UCSD-AML1 (cell line): ENCODE results near the gene USP7.
"Not testable (repeated sequence)": the region's sequence is repeated elsewhere in the genome, so short reads cannot be mapped to it uniquely, and the experiment has no call there.

ENCODE experiments used
- DNase-seq: peaks from one replicate; lab custom pipeline; 2025; ENCODE audit not compliant: unreplicated experiment; lab: John Stamatoyannopoulos, UW

USP7 gene

GRCh38 chr16:8975039-8975438 lies 11.3 kb upstream of the USP7 start:
- no peak for DNase-seq

DNA sequence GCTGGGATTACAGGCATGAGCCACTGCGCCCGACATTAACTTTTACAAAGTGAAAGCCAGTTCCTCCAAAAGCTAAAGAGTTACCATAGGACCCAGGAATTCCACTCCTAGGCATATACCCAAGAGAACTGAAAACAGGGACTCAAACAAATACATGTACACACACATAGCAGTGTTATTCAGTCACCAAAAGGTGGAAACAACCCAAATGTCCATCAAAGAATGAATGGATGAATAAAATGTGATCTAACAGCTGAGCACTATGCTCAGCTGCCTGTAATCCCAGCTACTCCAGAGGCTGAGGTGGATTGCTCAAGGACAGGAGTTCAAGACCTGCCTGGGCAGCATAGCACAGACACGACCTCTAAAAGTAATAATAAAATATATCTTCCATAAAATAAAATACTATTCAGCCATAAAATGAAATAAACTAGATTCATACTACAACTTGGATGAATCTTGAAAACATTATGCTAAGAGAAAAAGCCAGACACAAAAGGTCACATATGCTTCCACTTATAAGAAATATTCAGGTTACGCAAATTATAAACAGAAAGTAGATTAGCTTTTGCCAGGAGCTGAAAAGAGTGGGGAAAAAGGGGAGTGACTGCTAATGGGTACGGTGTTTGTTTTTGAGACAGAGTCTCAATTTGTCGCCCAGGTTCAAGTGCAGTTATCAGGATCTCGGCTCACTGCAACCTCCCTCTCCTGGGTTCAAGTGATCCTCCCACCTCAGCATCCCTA lies 9.3 kb upstream of the USP7 start:
- no peak for DNase-seq

DNA sequence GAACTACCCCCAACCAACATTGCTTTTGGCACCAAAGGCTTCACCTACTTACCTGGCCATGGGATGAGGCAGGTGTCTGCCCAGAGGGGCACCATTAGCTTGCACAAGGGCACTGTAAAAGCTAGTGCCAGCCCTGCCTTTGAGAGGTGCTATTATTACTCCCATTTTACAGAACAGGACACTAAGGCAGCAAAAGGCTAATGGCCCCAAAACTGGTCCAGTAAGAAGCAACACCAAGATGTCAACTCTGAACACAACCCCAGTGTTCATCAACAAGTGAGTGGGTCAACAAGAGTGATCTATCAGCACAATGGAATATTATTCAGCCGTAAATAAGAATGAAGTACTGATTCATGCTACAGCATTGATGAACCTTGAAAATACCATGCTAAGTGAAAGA lies 7.7 kb upstream of the USP7 start:
- DNase-seq: no peak

DNA sequence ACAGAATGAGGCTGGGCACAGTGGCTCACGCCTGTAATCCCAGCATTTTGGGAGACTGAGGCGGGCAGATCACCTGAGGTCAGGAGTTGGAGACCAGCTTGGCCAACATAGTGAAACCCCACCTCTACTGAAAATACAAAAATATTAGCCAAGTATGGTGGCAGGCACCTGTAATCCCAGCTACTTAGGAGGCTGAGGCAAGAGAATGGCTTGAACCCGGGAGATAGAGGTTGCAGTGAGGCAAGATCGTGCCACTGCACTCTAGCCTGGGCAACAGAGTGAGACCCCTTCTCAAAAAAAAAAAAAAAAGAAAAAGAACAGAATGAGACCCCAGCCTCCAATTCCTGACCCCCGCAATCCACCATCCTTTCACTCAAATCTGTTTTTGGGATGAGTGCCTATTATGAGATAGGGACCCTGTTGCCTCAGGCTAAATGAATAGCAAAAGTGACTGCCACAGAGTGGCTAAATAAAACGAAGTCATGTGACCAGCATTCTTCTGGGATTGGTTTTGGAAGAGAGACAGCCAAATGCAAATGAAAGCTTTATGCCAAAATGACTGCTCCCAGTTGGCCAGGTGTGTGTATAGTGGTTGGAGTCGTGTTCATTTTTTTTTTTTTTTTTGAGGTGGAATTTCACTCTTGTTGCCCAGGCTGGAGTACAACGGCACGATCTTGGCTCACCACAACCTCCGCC lies 5.6 kb upstream of the USP7 start:
- not testable (repeated sequence) for DNase-seq

DNA sequence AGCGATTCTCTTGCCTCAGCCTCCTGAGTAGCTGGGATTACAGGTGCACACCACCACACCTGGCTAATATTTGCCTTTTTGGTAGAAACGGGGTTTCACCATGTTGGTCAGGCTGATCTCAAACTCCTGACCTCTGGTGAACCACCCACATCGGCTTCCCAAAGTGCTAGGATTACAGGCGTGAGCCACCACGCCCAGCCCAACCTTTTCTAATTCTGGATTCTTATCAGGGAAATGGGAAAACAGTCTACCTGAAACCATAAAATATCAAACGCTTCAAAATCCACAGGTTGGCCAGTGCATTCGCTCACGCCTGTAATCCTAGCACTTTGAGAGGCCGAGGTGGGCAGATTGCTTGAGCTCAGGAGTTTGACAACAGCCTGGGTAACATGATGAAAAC lies 4.3 kb upstream of the USP7 start:
- not testable (repeated sequence) for DNase-seq

GRCh38 chr16:8967132-8967821 lies 3.6 kb upstream of the USP7 start:
- DNase-seq: peak; percentile 37

DNA sequence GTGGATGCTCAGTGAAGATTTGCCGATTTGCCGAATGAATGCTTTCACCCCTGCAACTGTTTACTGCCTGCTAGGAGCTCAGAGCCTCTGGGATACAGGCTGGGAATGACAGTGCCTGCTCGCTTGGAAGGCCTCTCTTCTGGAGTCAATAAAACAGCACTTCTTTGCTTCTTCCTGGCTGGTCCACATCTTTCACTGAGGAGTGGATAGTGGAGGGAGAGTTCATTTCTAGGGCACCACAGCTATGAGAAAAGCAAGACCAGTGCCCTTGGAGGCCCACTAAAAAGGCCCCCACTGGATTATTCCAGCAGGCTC lies 3.1 kb upstream of the USP7 start:
- no peak for DNase-seq

- DNase-seq: no peak
These were observed 756 bp upstream of the USP7 start for GRCh38 chr16:8964462-8964861.

DNA sequence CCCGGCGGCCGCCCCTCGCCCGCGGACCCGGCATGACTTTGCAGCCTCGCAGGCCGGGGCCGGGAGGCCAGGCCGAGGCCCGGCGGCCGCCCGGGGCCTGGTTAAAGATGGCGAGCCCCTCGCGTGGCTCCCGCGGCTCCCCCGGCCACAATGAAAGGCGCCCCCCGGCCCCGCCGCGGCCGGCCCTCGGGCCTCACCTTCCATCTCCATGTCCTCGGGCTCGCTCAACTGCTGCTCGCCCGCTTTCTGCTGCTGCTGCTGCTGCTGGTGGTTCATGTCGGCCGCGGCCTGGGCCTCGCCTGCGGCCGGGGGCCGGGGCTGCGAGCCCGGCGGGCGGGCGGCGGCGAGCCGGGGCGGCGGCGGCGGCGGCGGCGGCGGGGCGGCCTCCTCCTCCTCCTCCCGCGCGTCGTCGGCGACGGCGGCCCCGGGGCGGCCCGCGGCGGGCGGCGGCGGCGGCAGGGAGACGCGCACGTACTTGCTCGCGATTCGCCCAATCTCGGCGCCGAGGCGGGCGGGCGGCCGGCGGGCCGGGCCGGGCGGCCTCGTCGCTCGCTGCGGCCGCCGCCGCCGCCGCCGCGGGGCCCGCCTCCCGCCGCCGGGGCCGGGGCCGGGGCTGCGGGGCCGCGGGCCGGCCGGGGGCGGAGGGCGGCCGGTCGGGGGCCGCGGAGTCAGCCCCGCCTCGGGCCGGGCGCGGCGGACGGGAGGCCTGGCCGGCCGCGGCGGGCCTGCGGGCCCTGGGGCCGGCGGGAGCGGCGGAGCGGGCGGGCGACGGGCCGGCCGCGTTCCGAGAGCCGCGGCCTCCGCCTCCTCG lies 491 bp downstream of the USP7 start:
- no peak for DNase-seq

DNA sequence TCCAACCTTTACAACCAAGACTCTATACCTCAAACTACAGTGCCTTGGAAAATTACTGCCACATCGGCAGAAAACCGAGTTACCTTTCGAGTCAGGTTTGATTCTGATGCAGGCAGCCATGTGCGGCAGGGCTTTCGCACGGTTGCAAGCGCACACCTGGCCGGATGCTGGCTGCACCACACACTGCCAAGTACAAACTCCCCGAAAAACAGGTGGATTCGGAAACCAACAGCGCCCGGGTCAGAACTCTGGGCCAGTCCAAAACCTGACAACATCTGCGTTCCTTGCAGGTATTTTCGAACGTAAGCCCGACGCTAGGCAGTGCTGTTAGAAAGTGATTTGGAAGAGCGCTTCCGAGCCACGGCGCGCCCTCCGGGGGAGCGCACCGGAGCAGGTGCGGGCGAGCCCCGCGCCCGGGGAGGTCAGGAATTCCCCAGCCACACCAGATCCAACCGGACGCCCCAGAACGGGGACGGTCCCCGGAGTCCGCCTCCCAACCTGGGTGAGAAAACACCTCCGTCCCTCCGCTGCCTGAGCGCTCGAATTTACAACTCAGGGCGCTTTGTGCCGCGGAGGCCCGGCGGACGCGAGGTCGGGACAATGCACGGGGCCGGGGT lies 1.2 kb downstream of the USP7 start:
- DNase-seq: peak; percentile 28

DNA sequence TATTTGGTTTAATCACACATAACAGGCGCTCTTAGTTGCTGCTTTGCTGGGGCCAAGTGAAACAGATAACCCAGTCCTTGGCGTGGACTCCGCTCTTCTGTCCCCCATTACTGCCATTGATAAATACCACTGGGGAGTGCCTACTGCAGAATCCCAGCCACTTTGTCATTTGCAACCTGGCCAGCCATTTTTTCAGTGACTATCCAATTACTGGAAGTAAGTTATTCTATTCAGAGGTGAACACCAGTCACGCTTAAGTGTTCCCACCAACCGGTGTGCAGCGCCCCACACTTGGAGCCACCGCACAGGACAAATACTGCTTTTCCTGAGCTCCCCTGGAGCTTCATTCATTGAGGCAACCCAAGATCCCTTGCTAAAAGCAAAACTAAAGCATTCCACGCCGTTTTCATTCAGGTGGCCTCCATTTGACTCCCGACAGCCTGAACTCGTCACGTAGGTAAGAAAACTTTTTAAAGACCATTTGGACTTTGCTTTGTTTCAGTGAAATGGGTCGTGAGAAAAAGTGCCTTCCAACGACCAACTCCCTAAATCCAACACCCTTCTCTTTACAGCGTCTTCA lies 1.8 kb downstream of the USP7 start:
- DNase-seq: no peak

DNA sequence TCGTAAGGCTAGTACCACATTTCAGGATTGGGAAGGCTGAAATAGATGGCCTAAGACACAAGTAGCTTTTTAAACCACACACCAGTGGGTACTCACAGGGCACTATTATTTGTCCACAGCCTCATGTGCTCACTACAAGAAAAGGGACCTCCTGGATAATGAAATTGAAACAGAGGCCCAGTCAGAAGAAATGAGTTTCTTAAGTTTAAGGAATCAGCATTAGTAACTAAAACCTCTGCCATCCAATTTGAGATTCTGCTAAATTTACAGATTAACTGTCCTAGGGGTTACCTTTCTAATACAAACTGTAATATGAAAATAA lies 3.0 kb downstream of the USP7 start:
- no peak for DNase-seq

DNA sequence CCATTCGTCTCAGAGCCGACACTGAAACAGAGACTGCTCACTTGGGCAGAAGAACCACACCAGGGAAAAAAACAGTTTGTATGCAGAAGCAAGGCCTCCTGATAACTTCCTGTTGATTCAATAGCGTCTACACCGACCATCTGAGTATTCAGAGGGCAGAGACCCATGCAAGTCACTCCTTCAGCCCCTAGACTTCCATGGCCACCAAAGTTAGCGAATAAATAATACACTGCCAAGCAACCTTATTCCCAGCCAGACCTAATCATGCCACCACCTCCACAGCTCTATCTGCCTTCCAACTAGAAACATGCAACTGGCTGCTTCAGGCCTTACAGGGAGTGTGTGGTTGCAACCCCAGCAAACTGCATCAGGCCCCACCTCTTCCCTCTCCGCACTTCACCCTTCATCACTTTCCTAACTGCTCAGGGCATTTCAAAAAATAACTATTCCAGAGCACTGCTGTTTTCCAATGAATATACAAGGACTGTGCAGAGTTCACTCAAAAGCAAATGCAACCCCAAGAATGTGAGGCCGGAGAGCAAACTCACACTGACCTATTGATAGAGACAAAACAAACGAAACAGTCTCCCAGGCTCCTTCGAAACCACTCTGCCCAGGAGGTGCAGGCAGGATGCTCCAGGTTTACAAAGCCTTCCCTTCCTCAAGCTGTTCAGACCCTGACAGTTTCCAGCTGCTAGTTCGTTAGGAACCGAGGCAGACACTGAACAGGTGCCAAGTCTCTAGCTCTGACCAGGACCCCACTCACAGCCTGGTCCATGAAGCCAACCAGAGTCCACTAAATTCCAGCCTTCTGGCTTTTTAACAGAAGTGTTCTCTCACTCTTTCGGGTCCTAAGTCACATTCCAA lies 3.6 kb downstream of the USP7 start:
- DNase-seq: no peak

DNA sequence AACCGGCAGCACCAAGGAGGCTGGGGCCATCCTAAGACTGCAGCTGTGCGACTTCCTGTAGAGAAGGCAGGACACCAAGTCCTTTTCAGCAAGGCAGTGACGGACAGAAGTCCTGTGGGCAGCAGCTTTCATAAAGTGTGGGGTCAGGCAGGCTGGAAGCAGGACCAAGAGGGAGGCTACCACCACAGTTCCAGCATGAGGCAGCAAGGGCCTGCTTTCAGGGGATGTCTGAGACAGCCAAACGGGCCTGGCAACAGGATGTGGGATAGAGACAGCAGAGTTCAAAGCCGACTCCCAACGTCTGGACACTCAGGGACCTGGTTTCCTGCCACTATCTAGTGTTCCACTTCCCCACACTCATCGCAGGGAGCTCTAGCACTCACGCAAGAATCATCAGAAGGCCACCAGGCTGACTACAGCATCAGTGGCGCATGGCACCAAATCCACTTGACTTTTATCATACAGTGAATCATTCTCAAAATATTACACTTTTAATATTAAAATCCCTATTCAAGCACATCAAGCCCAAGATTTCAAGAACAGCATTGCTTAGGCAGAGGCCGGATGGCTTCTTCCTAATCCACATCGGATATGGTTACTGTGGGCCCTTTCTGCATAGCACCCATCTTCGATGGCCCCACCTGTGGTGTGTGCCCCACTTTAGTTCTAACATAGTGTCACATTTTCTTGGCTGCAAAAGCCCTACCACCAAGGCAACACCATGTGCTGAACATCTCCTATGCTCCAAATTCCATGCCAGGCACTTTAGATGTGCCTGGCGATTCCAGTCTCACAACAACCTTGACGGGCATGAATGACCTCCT lies 5.2 kb downstream of the USP7 start:
- DNase-seq: peak; percentile 56

DNA sequence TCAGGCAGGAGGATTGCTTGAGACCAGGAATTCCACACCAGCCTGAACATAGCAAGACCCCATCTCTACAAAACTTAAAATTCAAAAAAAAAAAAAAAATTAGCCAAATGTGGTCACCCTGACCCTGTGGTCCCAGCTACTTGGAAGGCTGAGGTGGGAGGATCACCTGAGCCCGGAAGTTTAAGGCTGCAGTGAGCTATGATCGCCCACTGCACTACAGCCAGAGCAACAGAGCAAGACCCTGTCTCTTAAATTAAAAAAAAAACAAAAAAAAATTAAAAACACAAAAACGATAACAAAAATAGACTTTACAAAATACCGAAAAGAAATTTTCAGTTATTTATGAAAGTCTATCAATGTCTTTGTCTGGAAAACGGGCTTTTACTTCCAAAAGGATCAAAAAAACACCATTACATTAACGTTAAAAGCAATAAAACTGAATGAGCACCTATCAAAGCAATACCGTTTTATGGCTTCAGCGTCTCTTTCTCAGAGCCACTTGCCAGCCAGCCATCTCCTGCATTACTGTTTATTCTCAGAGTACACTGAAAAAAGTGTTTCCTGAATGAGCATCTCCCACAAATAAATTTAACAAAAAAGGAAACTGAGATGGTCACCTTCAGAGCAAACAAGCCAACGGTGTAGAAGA lies 6.1 kb downstream of the USP7 start:
- no peak for DNase-seq

- no peak for DNase-seq
These were observed 6.7 kb downstream of the USP7 start for GRCh38 chr16:8957063-8957397.

GRCh38 chr16:8956265-8957062 lies 7.2 kb downstream of the USP7 start:
- no peak for DNase-seq

DNA sequence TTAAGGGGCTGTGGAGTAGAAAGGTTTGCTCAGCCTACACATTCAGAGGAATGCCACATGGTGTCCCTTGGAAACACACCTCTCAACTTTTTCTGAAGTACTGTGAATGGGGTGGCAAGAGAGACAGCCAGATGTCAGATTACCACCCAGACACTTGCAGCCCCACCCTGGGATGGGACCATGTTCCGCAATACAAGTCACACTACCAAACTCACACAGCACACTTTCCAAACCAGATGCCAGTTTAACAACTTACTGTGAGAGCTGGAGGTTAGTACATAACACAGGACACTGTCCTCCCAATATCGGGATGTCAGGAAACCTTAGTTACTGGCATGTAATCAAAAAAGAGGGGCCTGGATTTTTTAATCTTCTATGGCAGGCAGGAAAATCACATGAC lies 7.9 kb downstream of the USP7 start:
- no peak for DNase-seq
